Activated CD4-positive, alpha-beta memory T cell treated with anti-CD3 and anti-CD28 coated beads for 36 hours (primary cell): ENCODE data around the gene UBE2L5. TPM values are rescaled to one million over a fixed set of nuclear protein-coding genes. Genes with fewer than 3 reads are reported as not detected.

Experiments
- CTCF ChIA-PET: fragments of 350-600 bp; sonication (Branson Sonifier 250); formaldehyde crosslinking; loops from one replicate; lab custom pipeline; 2021; ENCODE audit warnings: antibody characterized with exemption, inconsistent platforms; lab: Charles Lee
- POLR2A ChIA-PET: fragments of 350-600 bp; sonication (Branson Sonifier 250); formaldehyde crosslinking; loops from one replicate; lab custom pipeline; 2021; ENCODE audit warnings: antibody characterized with exemption; lab: Charles Lee
- DNase-seq: peaks from one replicate; pipeline ENCODE4 v3.0.0-alpha.2; 2020
- H3K27ac Mint-ChIP-seq: one replicate; pipeline ENCODE4 v1.8.0; 2021; ENCODE audit warnings: mixed read lengths
- H3K27me3 Mint-ChIP-seq: one replicate; pipeline ENCODE4 v1.8.0; 2021; ENCODE audit warnings: mixed read lengths
- H3K36me3 Mint-ChIP-seq: one replicate; pipeline ENCODE4 v1.8.0; 2021; ENCODE audit warnings: mixed read lengths
- H3K4me1 Mint-ChIP-seq: one replicate; pipeline ENCODE4 v1.8.0; 2021; ENCODE audit warnings: low read depth, mixed read lengths
- H3K4me3 Mint-ChIP-seq: one replicate; pipeline ENCODE4 v1.8.0; 2021; ENCODE audit warnings: mild to moderate bottlenecking, mixed read lengths
- H3K9me3 Mint-ChIP-seq: one replicate; pipeline ENCODE4 v1.8.0; 2021; ENCODE audit warnings: mixed read lengths
- intact Hi-C: fragments of 100-400 bp; cut with micrococcal nuclease; formaldehyde crosslinking; loops from one replicate; pipeline ENCODE4 v1.15.1; 2023
- total RNA-seq, 2 experiments: library from RNA; stranded (reverse); gene quantifications; one replicate each; pipeline ENCODE4 v1.2.3, GENCODE V29; 2021

UBE2L5 gene
- total RNA-seq, 2 experiments from 2014 or later, result not detected

DNA sequence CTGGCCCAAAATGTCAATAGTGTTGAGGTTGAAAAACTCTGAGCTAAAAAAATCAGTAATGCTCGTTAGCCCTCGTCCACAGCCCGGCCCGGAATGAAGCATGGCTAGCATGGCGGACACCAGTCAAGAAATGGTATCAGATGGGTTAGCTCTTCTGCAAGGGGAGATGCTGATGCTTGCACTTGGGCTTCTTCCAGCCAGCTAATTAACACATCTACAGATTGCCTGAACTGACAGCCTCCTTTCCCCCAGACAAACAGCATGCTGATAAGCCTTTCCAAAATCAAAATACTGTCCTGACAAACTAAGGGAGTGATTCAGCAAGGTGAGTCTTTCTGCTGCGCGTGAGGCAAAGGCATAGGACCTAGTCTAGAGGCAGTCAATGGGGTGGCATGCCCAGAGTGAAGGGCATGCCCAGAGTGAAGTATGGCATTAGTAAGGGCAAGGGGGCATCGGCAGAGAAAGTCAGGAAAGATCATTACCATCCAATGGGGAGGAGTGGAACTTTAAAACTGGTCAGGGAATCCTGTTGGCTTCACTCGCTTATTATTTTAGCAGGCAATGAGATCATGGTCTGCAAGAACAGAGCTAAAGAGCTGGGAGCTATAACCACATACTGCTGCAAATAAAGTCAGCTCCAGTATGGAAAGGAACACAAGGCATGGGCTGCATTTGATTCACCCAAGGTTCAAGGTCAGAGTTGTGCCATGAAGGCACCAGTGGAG, 30.2 kb upstream of the UBE2L5 start:
- no peak for DNase-seq
- CTCF ChIA-PET, result interaction anchor here (1.2 to 2.1 kb wide), 2 partner anchors 16 to 28 kb away, joined by 4 to 5 read pairs; no protein-coding TSS in a partner anchor
- POLR2A ChIA-PET, result no interaction called here
- H3K27ac Mint-ChIP-seq, result peak overlapping the region; percentile 6
- intact Hi-C loops, result no loop called here
- H3K36me3 Mint-ChIP-seq, result no peaks in the 10 kb centered on the region
- no peak overlapping the region for H3K4me3 Mint-ChIP-seq
- no peaks in the 10 kb centered on the region for H3K27me3 Mint-ChIP-seq
- no peaks in the 10 kb centered on the region for H3K9me3 Mint-ChIP-seq
- peaks cover 41% of the 10 kb centered on the region for H3K4me1 Mint-ChIP-seq

DNA sequence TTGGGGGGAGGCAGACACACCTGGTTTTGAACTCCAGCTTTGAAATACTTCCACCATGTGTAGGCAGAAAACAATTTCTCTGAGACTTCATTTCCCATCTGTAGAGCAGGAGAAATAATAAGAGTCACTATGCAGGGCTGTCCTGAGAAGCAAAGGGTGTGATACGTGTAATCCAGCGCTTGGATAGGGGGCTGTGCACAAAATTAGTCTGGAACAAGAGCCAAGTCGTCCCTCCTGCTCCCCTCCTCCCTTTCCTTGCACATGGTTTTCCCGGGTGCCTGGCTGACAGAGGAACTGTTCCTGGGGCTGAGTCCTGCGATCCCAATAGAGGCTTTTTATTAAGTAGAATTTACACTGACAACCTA, 29.6 kb upstream of the UBE2L5 start:
- DNase-seq, result no peak
- no peaks in the 10 kb centered on the region for H3K27me3 Mint-ChIP-seq
- H3K27ac Mint-ChIP-seq, result peak overlapping the region; percentile 6
- peaks cover 41% of the 10 kb centered on the region for H3K4me1 Mint-ChIP-seq
- H3K4me3 Mint-ChIP-seq, result no peak overlapping the region
- CTCF ChIA-PET, result interaction anchor here (1.2 to 2.1 kb wide), 3 partner anchors 13 to 27 kb away, joined by 4 to 5 read pairs (median 5); no protein-coding TSS in a partner anchor
- H3K9me3 Mint-ChIP-seq, result no peaks in the 10 kb centered on the region
- H3K36me3 Mint-ChIP-seq, result no peaks in the 10 kb centered on the region
- intact Hi-C loops, result no loop called here
- POLR2A ChIA-PET, result no interaction called here

DNA sequence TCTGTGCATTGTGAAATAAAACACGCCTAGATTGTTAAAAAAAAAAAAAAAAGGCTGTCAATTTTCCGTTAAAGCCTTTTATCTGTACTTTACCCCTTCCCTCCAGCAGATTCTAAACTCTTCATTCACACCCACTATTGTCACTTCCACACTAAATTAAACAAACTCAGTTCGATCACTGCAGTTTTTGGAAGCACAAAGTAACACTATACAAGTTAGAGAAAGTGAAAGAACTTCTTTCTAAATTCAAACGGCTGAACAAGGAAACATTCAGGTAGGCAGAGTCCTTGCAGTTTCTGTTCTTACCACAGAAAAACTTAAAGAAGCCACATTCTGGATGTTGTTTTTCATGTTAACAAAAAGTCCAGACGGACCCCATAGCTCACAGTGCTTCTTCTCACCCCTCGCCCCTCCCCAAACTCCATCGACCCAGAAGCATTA, 27.5 kb upstream of the UBE2L5 start:
- CTCF ChIA-PET, result interaction anchor here (0.9 to 1.7 kb wide), 6 partner anchors 13 to 280 kb away, joined by 3 to 10 read pairs (median 4); no protein-coding TSS in a partner anchor
- H3K36me3 Mint-ChIP-seq, result no peaks in the 10 kb centered on the region
- no peak for DNase-seq
- H3K27me3 Mint-ChIP-seq, result no peaks in the 10 kb centered on the region
- POLR2A ChIA-PET, result interaction anchor here (0.9 to 1.4 kb wide), 7 partner anchors 11 to 262 kb away, joined by 3 to 6 read pairs (median 4); partner anchors contain the start of gene UBE2L5
- no peaks in the 10 kb centered on the region for H3K9me3 Mint-ChIP-seq
- H3K4me3 Mint-ChIP-seq, result peak overlapping the region; percentile 81
- peak overlapping the region; percentile 83 for H3K27ac Mint-ChIP-seq
- intact Hi-C loops, result loop anchor here (1.0 to 2.0 kb wide), 4 partner anchors 14 to 28 kb away; partner anchors contain the start of gene UBE2L5
- peaks cover 24% of the 10 kb centered on the region for H3K4me1 Mint-ChIP-seq

DNA sequence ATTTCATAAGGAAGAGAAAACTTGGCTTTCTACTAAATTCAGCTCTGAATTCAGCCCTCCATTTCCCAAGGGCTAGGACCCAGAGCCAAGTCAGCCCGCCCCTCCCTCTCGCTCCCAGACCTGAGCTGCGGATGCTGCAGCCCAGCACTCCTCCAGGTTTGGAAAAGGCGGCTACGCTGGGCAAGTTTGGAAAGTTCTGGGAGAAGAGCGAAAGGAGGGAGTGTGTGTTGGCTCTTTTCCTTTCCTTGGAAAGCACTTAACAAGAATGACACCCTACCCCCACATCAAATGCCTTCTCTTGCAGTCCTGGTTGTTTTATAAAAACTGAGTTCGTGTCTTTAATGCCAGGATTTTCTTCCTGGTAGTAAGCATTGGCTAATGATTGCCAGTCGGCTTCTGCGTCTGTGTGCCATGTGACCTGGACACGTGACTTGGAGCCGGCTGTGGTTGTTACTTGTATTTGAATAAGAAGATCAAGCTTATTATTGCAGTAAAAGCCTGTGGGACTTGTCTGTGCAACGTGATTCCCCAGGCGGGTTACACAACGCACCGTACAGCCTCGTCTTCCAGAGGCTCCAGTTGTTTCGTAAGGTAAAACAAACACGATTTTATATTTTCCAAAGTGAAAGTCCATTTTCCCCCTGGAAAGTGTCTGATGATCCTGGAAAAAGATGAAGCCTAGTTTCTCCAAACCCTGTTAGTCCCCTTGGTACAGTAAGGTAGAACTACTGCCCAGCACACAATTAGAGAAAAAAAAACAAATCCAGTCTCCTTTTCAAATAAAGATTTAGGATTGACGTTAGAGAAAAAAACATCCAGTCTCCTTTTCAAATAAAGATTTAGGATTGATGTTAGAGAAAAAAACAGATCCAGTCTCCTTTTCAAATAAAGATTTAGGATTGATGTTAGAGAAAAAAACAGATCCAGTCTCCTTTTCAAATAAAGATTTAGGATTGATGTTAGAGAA, 26.8 kb upstream of the UBE2L5 start:
- H3K27me3 Mint-ChIP-seq, result no peaks in the 10 kb centered on the region
- intact Hi-C loops, result loop anchor here (1.0 to 2.0 kb wide), 5 partner anchors 13 to 69 kb away; partner anchors contain the start of gene UBE2L5
- H3K27ac Mint-ChIP-seq, result peak overlapping the region; percentile 83
- H3K4me1 Mint-ChIP-seq, result peaks cover 23% of the 10 kb centered on the region
- POLR2A ChIA-PET, result interaction anchor here (0.9 to 1.4 kb wide), 7 partner anchors 10 to 262 kb away, joined by 3 to 6 read pairs (median 4); partner anchors contain the start of gene UBE2L5
- H3K9me3 Mint-ChIP-seq, result no peaks in the 10 kb centered on the region
- peak overlapping the region; percentile 81 for H3K4me3 Mint-ChIP-seq
- peak; percentile 85 for DNase-seq
- CTCF ChIA-PET, result interaction anchor here (0.9 to 1.7 kb wide), 6 partner anchors 12 to 281 kb away, joined by 3 to 10 read pairs (median 4); no protein-coding TSS in a partner anchor
- H3K36me3 Mint-ChIP-seq, result no peaks in the 10 kb centered on the region

DNA sequence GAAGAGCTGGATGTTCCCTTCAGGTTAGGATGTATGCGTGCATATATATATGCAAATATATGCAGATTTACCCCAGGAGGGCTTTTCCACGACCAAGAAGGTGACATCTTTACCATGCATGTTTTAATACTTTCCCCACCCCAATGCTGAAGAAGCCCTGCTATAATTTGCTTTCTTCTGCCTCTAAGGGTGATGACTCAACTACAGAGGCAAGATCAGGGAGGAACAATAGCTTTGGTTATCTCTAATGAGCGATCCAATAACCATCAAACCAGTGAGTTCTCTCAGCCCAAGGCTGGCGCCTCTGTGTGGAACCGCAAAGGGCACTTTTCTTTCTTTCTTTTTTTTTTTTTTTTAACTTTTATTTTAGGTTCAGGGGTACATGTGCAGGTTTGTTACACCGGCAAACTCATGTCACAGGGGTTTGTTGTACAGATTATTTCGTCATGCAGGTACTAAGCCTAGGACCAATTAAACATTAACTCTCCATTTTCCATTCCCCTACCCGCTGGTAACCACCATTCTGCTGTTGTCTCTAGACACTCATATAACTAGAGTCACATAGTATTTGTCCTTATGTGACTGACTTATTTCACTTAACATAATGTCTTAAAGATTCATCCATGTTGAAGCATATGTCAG, 25.7 kb upstream of the UBE2L5 start:
- intact Hi-C loops, result loop anchor here (1.0 kb wide), 1 partner anchor 68 kb away; no protein-coding TSS in a partner anchor
- H3K4me3 Mint-ChIP-seq, result no peak overlapping the region
- ChIA-PET POLR2A (no interaction called here), CTCF (interaction anchor here (1.7 to 2.0 kb wide), 3 partner anchors 11 to 25 kb away, joined by 10 to 11 read pairs (median 10); no protein-coding TSS in a partner anchor)
- no peaks in the 10 kb centered on the region for H3K36me3 Mint-ChIP-seq
- peaks cover 23% of the 10 kb centered on the region for H3K4me1 Mint-ChIP-seq
- no peak overlapping the region for H3K27ac Mint-ChIP-seq
- no peaks in the 10 kb centered on the region for H3K9me3 Mint-ChIP-seq
- H3K27me3 Mint-ChIP-seq, result no peaks in the 10 kb centered on the region
- DNase-seq, result no peak

DNA sequence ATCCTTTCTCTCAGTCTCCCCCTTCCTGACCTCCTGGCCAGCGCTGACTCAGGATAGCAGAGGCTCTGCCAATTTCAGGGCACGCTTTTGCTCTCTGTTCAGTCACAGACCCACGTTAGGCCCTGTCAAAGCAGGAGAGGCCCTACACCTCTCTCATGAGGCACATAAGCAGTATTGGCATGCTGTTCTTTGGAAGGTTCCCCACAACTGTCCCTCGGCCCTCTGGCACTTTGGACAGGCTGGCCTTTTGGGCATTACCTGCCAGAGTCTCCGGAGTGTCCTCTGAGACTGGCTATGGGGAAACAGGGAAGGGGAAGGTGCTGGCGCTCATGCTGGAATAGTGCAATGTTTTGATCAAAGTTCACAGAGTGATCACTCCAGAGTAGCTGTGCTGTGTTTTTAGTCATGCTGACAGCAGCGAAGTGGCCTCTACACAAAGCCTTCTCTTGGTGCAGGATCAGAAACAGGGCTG, 23.7 kb upstream of the UBE2L5 start:
- ChIA-PET POLR2A (no interaction called here), CTCF (interaction anchor here (0.6 kb wide), 1 partner anchor 147 kb away, joined by 6 read pairs; no protein-coding TSS in a partner anchor)
- intact Hi-C loops, result no loop called here
- Mint-ChIP-seq H3K27me3 (no peaks in the 10 kb centered on the region), H3K27ac (no peak overlapping the region), H3K4me1 (peaks cover 20% of the 10 kb centered on the region), H3K4me3 (no peak overlapping the region), H3K9me3 (no peaks in the 10 kb centered on the region), H3K36me3 (no peaks in the 10 kb centered on the region)
- DNase-seq, result no peak

DNA sequence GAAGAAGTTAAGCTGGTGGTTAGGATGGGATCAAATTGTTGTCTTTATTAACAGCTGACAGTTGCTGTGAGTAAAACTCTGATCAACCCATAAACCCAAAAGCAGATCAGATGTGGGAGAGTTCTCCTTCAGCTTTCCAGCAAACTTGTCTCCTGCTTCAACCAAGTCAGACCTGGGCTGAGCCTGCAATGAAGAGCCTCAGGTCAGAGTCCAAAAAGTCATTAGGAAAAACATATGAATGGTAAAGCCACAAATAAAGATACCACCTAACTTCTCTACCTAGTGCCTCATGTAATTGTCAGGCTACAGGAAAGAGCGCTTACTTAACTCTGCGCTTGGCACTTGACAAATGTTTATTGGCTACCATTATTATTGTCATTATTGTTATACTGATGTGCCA, 21.9 kb upstream of the UBE2L5 start:
- peaks cover 11% of the 10 kb centered on the region for H3K4me1 Mint-ChIP-seq
- no peak overlapping the region for H3K4me3 Mint-ChIP-seq
- H3K27ac Mint-ChIP-seq, result no peak overlapping the region
- no peaks in the 10 kb centered on the region for H3K9me3 Mint-ChIP-seq
- DNase-seq, result no peak
- ChIA-PET CTCF (interaction anchor here (0.7 to 1.3 kb wide), 2 partner anchors 26 to 62 kb away, joined by 3 to 4 read pairs; no protein-coding TSS in a partner anchor), POLR2A (no interaction called here)
- H3K27me3 Mint-ChIP-seq, result no peaks in the 10 kb centered on the region
- intact Hi-C loops, result no loop called here
- H3K36me3 Mint-ChIP-seq, result no peaks in the 10 kb centered on the region

DNA sequence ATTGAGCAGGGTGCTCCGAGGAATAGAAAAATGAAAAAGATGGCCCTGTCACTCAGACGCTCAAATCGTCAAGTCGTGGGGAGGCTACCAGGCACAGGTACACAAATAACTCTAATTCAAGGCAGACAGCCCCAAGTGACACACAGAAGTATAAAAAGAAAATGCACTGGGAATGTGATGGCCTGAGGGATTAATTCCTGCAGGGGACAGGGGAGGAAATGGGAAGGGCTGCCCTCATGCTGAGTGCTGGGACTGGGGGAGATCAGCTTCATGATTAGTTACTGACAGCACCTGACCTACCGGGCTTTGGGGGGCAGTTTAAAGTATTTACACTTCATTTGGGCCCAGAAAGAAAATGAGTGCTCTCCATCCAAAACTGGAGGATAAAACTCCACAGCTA, 20.9 kb upstream of the UBE2L5 start:
- CTCF ChIA-PET, result no interaction called here
- no peak for DNase-seq
- peaks cover 3% of the 10 kb centered on the region for H3K4me1 Mint-ChIP-seq
- H3K4me3 Mint-ChIP-seq, result no peak overlapping the region
- no peak overlapping the region for H3K27ac Mint-ChIP-seq
- POLR2A ChIA-PET, result no interaction called here
- intact Hi-C loops, result no loop called here
- no peaks in the 10 kb centered on the region for H3K9me3 Mint-ChIP-seq
- no peaks in the 10 kb centered on the region for H3K36me3 Mint-ChIP-seq
- no peaks in the 10 kb centered on the region for H3K27me3 Mint-ChIP-seq

DNA sequence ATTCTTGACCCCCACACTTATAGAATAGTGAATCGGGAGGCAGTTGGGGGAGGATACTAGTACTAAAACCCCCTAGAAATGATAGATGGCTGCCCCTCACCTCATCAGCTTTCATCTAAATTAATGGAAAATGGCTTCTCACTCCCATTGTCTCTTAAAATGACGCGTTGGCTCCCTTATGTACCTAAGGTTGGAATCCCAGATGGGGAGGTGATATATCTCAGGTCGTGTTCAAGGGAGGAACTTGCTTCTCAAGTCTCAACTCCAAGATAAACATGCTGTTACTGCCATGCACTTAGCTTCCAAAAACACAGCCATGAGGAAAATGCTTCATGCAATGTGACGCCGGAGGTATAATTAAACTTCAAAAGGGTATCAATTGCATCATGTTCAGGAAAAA, 18.8 kb upstream of the UBE2L5 start:
- Mint-ChIP-seq H3K9me3 (no peaks in the 10 kb centered on the region), H3K4me3 (no peak overlapping the region), H3K36me3 (no peaks in the 10 kb centered on the region), H3K27ac (no peak overlapping the region), H3K27me3 (no peaks in the 10 kb centered on the region), H3K4me1 (peaks cover 6% of the 10 kb centered on the region)
- DNase-seq, result no peak
- intact Hi-C loops, result no loop called here
- ChIA-PET CTCF (no interaction called here), POLR2A (no interaction called here)

DNA sequence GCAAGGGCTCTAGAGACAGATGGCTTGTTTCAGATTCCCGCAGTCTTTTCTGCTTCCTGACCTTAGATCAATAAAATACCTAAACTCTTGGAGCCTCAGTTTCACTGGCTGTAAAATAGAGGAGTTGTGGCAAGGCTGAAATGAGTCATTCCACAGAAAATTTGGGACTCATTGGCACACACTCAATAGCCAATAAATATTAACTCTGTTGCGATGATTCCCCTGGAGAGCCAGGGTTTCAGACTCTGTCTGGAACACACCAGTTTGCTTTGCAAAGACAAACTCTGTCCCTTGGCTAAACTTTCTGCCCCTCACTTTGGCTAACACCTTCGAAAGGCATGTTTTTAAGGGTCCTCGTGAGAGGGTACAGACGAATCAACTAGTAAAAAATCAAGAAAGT, 18.1 kb upstream of the UBE2L5 start:
- Mint-ChIP-seq H3K36me3 (no peaks in the 10 kb centered on the region), H3K4me1 (peaks cover 11% of the 10 kb centered on the region), H3K27me3 (no peaks in the 10 kb centered on the region), H3K4me3 (no peak overlapping the region), H3K9me3 (no peaks in the 10 kb centered on the region), H3K27ac (no peak overlapping the region)
- DNase-seq, result no peak
- ChIA-PET POLR2A (no interaction called here), CTCF (no interaction called here)
- intact Hi-C loops, result no loop called here

DNA sequence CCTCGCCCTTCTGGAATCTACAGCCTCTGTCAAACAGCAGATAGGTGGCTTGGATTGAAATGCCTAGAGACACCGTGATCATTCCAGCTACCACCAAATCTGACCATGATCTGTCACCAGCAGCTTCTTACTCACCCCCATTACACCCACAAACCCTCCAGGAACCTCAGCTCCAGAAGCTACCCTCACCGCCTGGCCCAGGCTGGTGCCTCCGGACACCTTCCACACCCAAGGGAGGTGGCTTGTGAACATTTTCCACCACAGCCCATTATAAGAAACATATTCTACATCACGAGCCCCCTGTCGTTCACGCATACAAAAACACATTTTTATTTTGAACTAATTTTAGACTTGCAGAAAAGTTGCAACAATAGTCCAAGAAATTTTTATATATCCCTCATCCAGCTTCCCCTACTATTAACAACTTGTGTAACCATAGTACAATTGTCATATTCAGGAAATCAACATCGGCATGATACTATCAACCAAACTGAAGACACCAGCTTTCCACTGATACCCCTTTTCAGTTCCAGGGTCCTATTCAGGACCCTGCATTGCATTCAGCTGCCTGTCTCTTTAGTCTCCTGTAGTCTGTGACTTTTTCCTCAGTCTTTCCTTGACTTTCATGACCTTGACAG, 15.4 kb upstream of the UBE2L5 start:
- CTCF ChIA-PET, result interaction anchor here (0.7 to 2.8 kb wide), 10 partner anchors 10 to 274 kb away, joined by 3 to 11 read pairs (median 5); partner anchors contain the start of gene KATNAL1
- Mint-ChIP-seq H3K27me3 (no peaks in the 10 kb centered on the region), H3K4me3 (no peak overlapping the region), H3K27ac (no peak overlapping the region), H3K9me3 (no peaks in the 10 kb centered on the region), H3K36me3 (no peaks in the 10 kb centered on the region), H3K4me1 (peaks cover 15% of the 10 kb centered on the region)
- intact Hi-C loops, result loop anchor here (5.0 kb wide), 2 partner anchors 145 to 170 kb away; no protein-coding TSS in a partner anchor
- POLR2A ChIA-PET, result no interaction called here
- no peak for DNase-seq
